Gastrocnemius medialis (tissue), 4 donors: ENCODE measurements around the gene NRG3. TPM values are rescaled to one million over a fixed set of nuclear protein-coding genes. Genes with fewer than 3 reads are reported as not detected.

Source experiments
- ATAC-seq, 2 donors: fragments of 150-250 bp; one replicate each; pipeline ENCODE4 v1.9.1; 2016
- DNase-seq, 2 donors: peaks; one replicate each; pipeline ENCODE4 v3.0.0-alpha.2; 2019
- H3K27ac ChIP-seq, 4 donors: fragments of 200-600 bp; sonication (generic); 1 replicate in 1 of 4; 2 replicates in 3 of 4; pipeline ENCODE4 v1.5.1; 2016 to 2018; ENCODE audit warnings: mild to moderate bottlenecking in 2 of 4, moderate library complexity in 1 of 4
- H3K27me3 ChIP-seq, 3 donors: fragments of 200-600 bp; sonication (generic) in 2 of 3; 1 replicate in 1 of 3; 2 replicates in 2 of 3; pipeline versions ENCODE4 v1.5.1 to v1.6.0; 2016 to 2019; ENCODE audit warnings: mild to moderate bottlenecking in 1 of 3, moderate library complexity in 1 of 3
- H3K36me3 ChIP-seq, 2 donors: fragments of 200-600 bp; sonication (generic) in 1 of 2; one replicate each; pipeline ENCODE4 v1.5.1; 2017 to 2018
- H3K4me1 ChIP-seq, 2 donors: fragments of 200-600 bp; sonication (generic) in 1 of 2; one replicate each; pipeline ENCODE4 v1.5.1; 2016 to 2017; ENCODE audit warnings: mild to moderate bottlenecking in 2 of 2
- H3K4me3 ChIP-seq, 4 donors: fragments of 200-600 bp; sonication (generic) in 3 of 4; 1 replicate in 1 of 4; 2 replicates in 3 of 4; pipeline ENCODE4 v1.5.1; 2016 to 2019; ENCODE audit warnings: mild to moderate bottlenecking in 2 of 4
- H3K9me3 ChIP-seq, 3 donors: fragments of 200-600 bp; sonication (generic) in 2 of 3; 1 replicate in 1 of 3; 2 replicates in 2 of 3; pipeline ENCODE4 v1.5.1; 2016 to 2019
- CTCF ChIP-seq, 5 experiments: fragments of 450-650 bp in 3 of 5; fragments of 200-600 bp in 2 of 5; sonication (generic) in 2 of 5; IDR thresholded peaks in 4 of 5; conservative IDR thresholded peaks in 1 of 5; 1 replicate in 4 of 5; 2 replicates in 1 of 5; pipeline ENCODE4 v1.5.1; 2016 to 2019; ENCODE audit warnings: antibody characterized with exemption in 5 of 5, mild to moderate bottlenecking in 3 of 5, moderate library complexity in 3 of 5
- POLR2A ChIP-seq, 2 donors: fragments of 450-650 bp; IDR thresholded peaks; one replicate each; pipeline ENCODE4 v1.6.1; 2017; ENCODE audit warnings: antibody characterized with exemption in 2 of 2, mild to moderate bottlenecking in 2 of 2, moderate library complexity in 2 of 2
- in situ Hi-C, 4 donors: fragments of 200-750 bp; cut with MboI; loops; one replicate each; pipeline versions ENCODE4 v1.15.0 to v1.8.0; 2017; ENCODE audit warnings: low sequenced_read_pairs in 4 of 4
- intact Hi-C: fragments of 100-400 bp; cut with DNase I; formaldehyde crosslinking; loops from one replicate; pipeline ENCODE4 v1.15.1; 2023; ENCODE audit warnings: low total_unique reads
- total RNA-seq, 4 donors: library from RNA; depleted of rRNA; stranded (reverse); fragments of >200 nt; gene quantifications; one replicate each; pipeline versions ENCODE4 v1.1.0 to v1.2.3, GENCODE V29; 2016

Gene NRG3
- total RNA-seq, 4 donors from 2014 or later, result not detected

GRCh38 chr10:82538272-82538671 lies 663.3 kb downstream of the NRG3 start:
- intact Hi-C loops (no loop called here), in situ Hi-C loops (no loop called here)
- Histone ChIP-seq H3K4me3 (no peak overlapping the region), H3K27ac (no peak overlapping the region), H3K9me3 (no peaks in the 10 kb centered on the region), H3K36me3 (no peaks in the 10 kb centered on the region), H3K4me1 (no peaks in the 10 kb centered on the region), H3K27me3 (no peaks in the 10 kb centered on the region)
- TF ChIP-seq POLR2A (IDR thresholded peaks at IDR 0.05) (no peak), CTCF (IDR thresholded peaks at IDR 0.05 in 4 of 5, conservative IDR thresholded peaks at IDR 0.05 in 1 of 5) (no peak)
- DNase-seq (no peak), ATAC-seq (no peak)

GRCh38 chr10:82543631-82544030 lies 668.6 kb downstream of the NRG3 start:
- TF ChIP-seq CTCF (IDR thresholded peaks at IDR 0.05 in 4 of 5, conservative IDR thresholded peaks at IDR 0.05 in 1 of 5) (no peak), POLR2A (IDR thresholded peaks at IDR 0.05) (no peak)
- Histone ChIP-seq H3K27ac (no peak overlapping the region), H3K27me3 (no peaks in the 10 kb centered on the region), H3K4me1 (no peaks in the 10 kb centered on the region), H3K36me3 (no peaks in the 10 kb centered on the region), H3K9me3 (no peaks in the 10 kb centered on the region), H3K4me3 (no peak overlapping the region)
- ATAC-seq (no peak), DNase-seq (no peak)
- intact Hi-C loops (no loop called here), in situ Hi-C loops (no loop called here)

- ATAC-seq (no peak), DNase-seq (no peak)
- Histone ChIP-seq H3K27me3 (no peaks in the 10 kb centered on the region), H3K27ac (no peak overlapping the region), H3K4me3 (no peak overlapping the region), H3K36me3 (no peaks in the 10 kb centered on the region), H3K9me3 (no peaks in the 10 kb centered on the region), H3K4me1 (no peaks in the 10 kb centered on the region)
- no peak for TF ChIP-seq POLR2A (IDR thresholded peaks at IDR 0.05)
- no peak for TF ChIP-seq CTCF (IDR thresholded peaks at IDR 0.05 in 4 of 5, conservative IDR thresholded peaks at IDR 0.05 in 1 of 5)
- in situ Hi-C loops (no loop called here), intact Hi-C loops (no loop called here)
These were observed 669.4 kb downstream of the NRG3 start for GRCh38 chr10:82544377-82544776.

- TF ChIP-seq POLR2A (IDR thresholded peaks at IDR 0.05), result no peak
- TF ChIP-seq CTCF (IDR thresholded peaks at IDR 0.05 in 4 of 5, conservative IDR thresholded peaks at IDR 0.05 in 1 of 5), result no peak
- H3K9me3 ChIP-seq, result no peaks in the 10 kb centered on the region
These were observed 676.5 kb downstream of the NRG3 start for GRCh38 chr10:82551506-82551905.

GRCh38 chr10:82552267-82552666 lies 677.3 kb downstream of the NRG3 start:
- in situ Hi-C loops, result no loop called here
- DNase-seq (no peak), ATAC-seq (no peak)
- intact Hi-C loops, result no loop called here
- Histone ChIP-seq H3K4me3 (no peak overlapping the region), H3K36me3 (no peaks in the 10 kb centered on the region), H3K4me1 (no peaks in the 10 kb centered on the region), H3K9me3 (no peaks in the 10 kb centered on the region), H3K27me3 (no peaks in the 10 kb centered on the region), H3K27ac (no peak overlapping the region)
- TF ChIP-seq CTCF (IDR thresholded peaks at IDR 0.05 in 4 of 5, conservative IDR thresholded peaks at IDR 0.05 in 1 of 5) (no peak), POLR2A (IDR thresholded peaks at IDR 0.05) (no peak)

More at GRCh38 chr10:82551506-82551905, 676.5 kb downstream of the NRG3 start:
- Histone ChIP-seq H3K27me3 (no peaks in the 10 kb centered on the region), H3K36me3 (no peaks in the 10 kb centered on the region), H3K27ac (no peak overlapping the region), H3K4me1 (no peaks in the 10 kb centered on the region), H3K4me3 (no peak overlapping the region)
- DNase-seq, result no peak
- in situ Hi-C loops (no loop called here), intact Hi-C loops (no loop called here)
- no peak for ATAC-seq
